ENCODE data around the gene PDE6G.

DNA sequence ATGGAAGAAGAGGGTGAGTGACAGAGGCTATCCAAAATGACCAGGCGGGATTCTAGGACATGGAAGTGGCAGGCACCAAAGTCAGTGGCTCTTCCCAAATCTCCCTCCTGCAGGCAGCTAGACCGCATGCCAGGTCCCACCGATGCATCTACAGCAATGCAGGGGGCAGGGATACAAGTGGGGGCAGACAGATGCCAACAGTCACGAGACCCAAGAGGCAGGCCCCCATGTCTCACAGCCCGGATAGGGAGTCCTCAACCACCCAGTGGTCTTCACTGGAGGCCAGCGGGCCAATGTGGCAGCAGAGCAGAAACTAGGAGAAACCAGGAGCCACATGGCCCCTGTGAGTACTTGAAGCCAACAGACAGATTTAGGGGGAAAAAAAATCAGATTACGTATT, 39.5 kb downstream of the PDE6G start:
- TF ChIP-seq POLR2A (IDR thresholded peaks at IDR 0.05) (no peak), POLR2AphosphoS5 (IDR thresholded peaks at IDR 0.05) (no peak)
- TF ChIP-seq, protein P1, sequence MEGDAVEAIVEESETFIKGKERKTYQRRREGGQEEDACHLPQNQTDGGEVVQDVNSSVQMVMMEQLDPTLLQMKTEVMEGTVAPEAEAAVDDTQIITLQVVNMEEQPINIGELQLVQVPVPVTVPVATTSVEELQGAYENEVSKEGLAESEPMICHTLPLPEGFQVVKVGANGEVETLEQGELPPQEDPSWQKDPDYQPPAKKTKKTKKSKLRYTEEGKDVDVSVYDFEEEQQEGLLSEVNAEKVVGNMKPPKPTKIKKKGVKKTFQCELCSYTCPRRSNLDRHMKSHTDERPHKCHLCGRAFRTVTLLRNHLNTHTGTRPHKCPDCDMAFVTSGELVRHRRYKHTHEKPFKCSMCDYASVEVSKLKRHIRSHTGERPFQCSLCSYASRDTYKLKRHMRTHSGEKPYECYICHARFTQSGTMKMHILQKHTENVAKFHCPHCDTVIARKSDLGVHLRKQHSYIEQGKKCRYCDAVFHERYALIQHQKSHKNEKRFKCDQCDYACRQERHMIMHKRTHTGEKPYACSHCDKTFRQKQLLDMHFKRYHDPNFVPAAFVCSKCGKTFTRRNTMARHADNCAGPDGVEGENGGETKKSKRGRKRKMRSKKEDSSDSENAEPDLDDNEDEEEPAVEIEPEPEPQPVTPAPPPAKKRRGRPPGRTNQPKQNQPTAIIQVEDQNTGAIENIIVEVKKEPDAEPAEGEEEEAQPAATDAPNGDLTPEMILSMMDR (IDR thresholded peaks at IDR 0.05), result no peak

Measured in breast epithelium (tissue), 3 donors.